ENCODE measurements around the gene NBEAL1.
"Not testable (repeated sequence)": the region's sequence is repeated elsewhere in the genome, so short reads cannot be mapped to it uniquely, and the experiment has no call there.

DNA sequence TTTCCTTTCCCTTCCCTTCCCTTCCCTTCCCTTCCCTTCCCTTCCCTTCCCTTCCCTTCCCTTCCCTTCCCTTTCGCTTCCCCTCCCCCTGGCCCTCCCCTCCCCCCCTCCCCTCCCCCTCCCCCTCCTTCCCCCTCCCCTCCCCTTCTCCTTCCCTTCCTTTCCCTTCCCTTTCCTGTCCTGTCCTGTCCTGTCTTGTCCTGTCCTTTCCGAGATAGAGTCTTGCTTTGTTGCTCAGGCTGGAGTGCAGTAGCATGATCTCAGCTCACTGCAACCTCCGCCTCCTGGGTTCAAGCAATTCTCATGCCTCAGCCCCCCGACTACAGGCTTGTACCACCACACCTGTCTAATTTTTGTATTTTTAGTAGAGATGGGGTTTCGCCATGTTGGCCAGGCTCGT lies 24.5 kb downstream of the NBEAL1 start:
- not testable (repeated sequence) for TF ChIP-seq ZNF555 (tag by site-specific recombination; conservative IDR thresholded peaks at IDR 0.05); ZNF670 (tag by site-specific recombination; IDR thresholded peaks at IDR 0.05; ENCODE audit: low read depth); YY1 (tag by site-specific recombination; IDR thresholded peaks at IDR 0.05)
- TF ChIP-seq, protein P1, sequence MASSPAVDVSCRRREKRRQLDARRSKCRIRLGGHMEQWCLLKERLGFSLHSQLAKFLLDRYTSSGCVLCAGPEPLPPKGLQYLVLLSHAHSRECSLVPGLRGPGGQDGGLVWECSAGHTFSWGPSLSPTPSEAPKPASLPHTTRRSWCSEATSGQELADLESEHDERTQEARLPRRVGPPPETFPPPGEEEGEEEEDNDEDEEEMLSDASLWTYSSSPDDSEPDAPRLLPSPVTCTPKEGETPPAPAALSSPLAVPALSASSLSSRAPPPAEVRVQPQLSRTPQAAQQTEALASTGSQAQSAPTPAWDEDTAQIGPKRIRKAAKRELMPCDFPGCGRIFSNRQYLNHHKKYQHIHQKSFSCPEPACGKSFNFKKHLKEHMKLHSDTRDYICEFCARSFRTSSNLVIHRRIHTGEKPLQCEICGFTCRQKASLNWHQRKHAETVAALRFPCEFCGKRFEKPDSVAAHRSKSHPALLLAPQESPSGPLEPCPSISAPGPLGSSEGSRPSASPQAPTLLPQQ (tag by site-specific recombination; IDR thresholded peaks at IDR 0.05): not testable (repeated sequence)
- TF ChIP-seq, protein P2, sequence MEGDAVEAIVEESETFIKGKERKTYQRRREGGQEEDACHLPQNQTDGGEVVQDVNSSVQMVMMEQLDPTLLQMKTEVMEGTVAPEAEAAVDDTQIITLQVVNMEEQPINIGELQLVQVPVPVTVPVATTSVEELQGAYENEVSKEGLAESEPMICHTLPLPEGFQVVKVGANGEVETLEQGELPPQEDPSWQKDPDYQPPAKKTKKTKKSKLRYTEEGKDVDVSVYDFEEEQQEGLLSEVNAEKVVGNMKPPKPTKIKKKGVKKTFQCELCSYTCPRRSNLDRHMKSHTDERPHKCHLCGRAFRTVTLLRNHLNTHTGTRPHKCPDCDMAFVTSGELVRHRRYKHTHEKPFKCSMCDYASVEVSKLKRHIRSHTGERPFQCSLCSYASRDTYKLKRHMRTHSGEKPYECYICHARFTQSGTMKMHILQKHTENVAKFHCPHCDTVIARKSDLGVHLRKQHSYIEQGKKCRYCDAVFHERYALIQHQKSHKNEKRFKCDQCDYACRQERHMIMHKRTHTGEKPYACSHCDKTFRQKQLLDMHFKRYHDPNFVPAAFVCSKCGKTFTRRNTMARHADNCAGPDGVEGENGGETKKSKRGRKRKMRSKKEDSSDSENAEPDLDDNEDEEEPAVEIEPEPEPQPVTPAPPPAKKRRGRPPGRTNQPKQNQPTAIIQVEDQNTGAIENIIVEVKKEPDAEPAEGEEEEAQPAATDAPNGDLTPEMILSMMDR (tag by site-specific recombination; IDR thresholded peaks at IDR 0.05): not testable (repeated sequence)
